Neuron (in vitro differentiated cells): ENCODE data around the gene SUGCT.

Source experiments
- H2AFZ ChIP-seq: one replicate; pipeline ENCODE4 v1.6.1; 2013; ENCODE audit warnings: low read depth, mild to moderate bottlenecking, inconsistent platforms, low read length, moderate library complexity
- H3K27me3 ChIP-seq: one replicate; pipeline ENCODE4 v1.6.1; 2013; ENCODE audit warnings: low read length; ENCODE audit not compliant: insufficient read depth
- H3K36me3 ChIP-seq: one replicate; pipeline ENCODE4 v1.6.1; 2013; ENCODE audit warnings: low read length; ENCODE audit not compliant: insufficient read depth
- H3K4me1 ChIP-seq: one replicate; pipeline ENCODE4 v1.6.1; 2013; ENCODE audit warnings: low read length; ENCODE audit not compliant: insufficient read depth
- H3K4me3 ChIP-seq: 2 replicates; pipeline ENCODE4 v1.5.1; 2013; ENCODE audit warnings: mild to moderate bottlenecking, low read length, moderate library complexity
- H3K9me3 ChIP-seq: one replicate; pipeline ENCODE4 v1.6.1; 2013; ENCODE audit warnings: low read length

The SUGCT gene

GRCh38 chr7:40566879-40567278 is 432.1 kb downstream of the SUGCT start:
- Histone ChIP-seq H3K36me3 (no peaks in the 10 kb centered on the region), H3K4me1 (peaks cover 8% of the 10 kb centered on the region), H3K4me3 (no peak overlapping the region), H3K27me3 (no peaks in the 10 kb centered on the region), H3K9me3 (no peaks in the 10 kb centered on the region), H2AFZ (no peak overlapping the region)

GRCh38 chr7:40569326-40569725 is 434.5 kb downstream of the SUGCT start:
- Histone ChIP-seq H2AFZ (no peak overlapping the region), H3K36me3 (no peaks in the 10 kb centered on the region), H3K9me3 (no peaks in the 10 kb centered on the region), H3K4me3 (no peak overlapping the region), H3K4me1 (peaks cover 8% of the 10 kb centered on the region), H3K27me3 (no peaks in the 10 kb centered on the region)

GRCh38 chr7:40570223-40570622 is 435.4 kb downstream of the SUGCT start:
- peaks cover 8% of the 10 kb centered on the region for H3K4me1 ChIP-seq
- H3K9me3 ChIP-seq = no peaks in the 10 kb centered on the region
- no peaks in the 10 kb centered on the region for H3K36me3 ChIP-seq
- no peak overlapping the region for H3K4me3 ChIP-seq
- H3K27me3 ChIP-seq = no peaks in the 10 kb centered on the region
- no peak overlapping the region for H2AFZ ChIP-seq

GRCh38 chr7:40571796-40572195 is 437.0 kb downstream of the SUGCT start:
- Histone ChIP-seq H3K4me1 (peaks cover 8% of the 10 kb centered on the region), H3K9me3 (no peaks in the 10 kb centered on the region), H3K36me3 (no peaks in the 10 kb centered on the region), H3K4me3 (no peak overlapping the region), H2AFZ (no peak overlapping the region), H3K27me3 (no peaks in the 10 kb centered on the region)

- Histone ChIP-seq H3K27me3 (no peaks in the 10 kb centered on the region), H3K4me3 (no peak overlapping the region), H3K9me3 (no peaks in the 10 kb centered on the region), H3K36me3 (no peaks in the 10 kb centered on the region), H2AFZ (no peak overlapping the region), H3K4me1 (peaks cover 8% of the 10 kb centered on the region)
Measured at GRCh38 chr7:40572810-40573465, 438.1 kb downstream of the SUGCT start.

GRCh38 chr7:40579401-40579800 is 444.6 kb downstream of the SUGCT start:
- Histone ChIP-seq H3K27me3 (no peaks in the 10 kb centered on the region), H3K36me3 (no peaks in the 10 kb centered on the region), H3K9me3 (no peaks in the 10 kb centered on the region), H2AFZ (no peak overlapping the region), H3K4me1 (peaks cover 2% of the 10 kb centered on the region), H3K4me3 (no peak overlapping the region)

- Histone ChIP-seq H3K4me1 (peaks cover 2% of the 10 kb centered on the region), H3K36me3 (no peaks in the 10 kb centered on the region), H3K27me3 (no peaks in the 10 kb centered on the region), H3K4me3 (no peak overlapping the region), H2AFZ (no peak overlapping the region), H3K9me3 (no peaks in the 10 kb centered on the region)
Measured at GRCh38 chr7:40580776-40581175, 446.0 kb downstream of the SUGCT start.

GRCh38 chr7:40582539-40582938 is 447.7 kb downstream of the SUGCT start:
- no peak overlapping the region for H2AFZ ChIP-seq
- peaks cover 2% of the 10 kb centered on the region for H3K4me1 ChIP-seq
- H3K9me3 ChIP-seq = no peaks in the 10 kb centered on the region
- no peaks in the 10 kb centered on the region for H3K27me3 ChIP-seq
- H3K36me3 ChIP-seq = no peaks in the 10 kb centered on the region
- H3K4me3 ChIP-seq = no peak overlapping the region

- Histone ChIP-seq H3K4me3 (no peak overlapping the region), H2AFZ (no peak overlapping the region), H3K36me3 (no peaks in the 10 kb centered on the region), H3K4me1 (peaks cover 2% of the 10 kb centered on the region), H3K27me3 (no peaks in the 10 kb centered on the region), H3K9me3 (no peaks in the 10 kb centered on the region)
Measured at GRCh38 chr7:40583667-40584444, 449.1 kb downstream of the SUGCT start.

GRCh38 chr7:40584667-40585433 is 450.0 kb downstream of the SUGCT start:
- H3K4me1 ChIP-seq = no peaks in the 10 kb centered on the region
- no peak overlapping the region for H3K4me3 ChIP-seq
- H3K27me3 ChIP-seq = no peaks in the 10 kb centered on the region
- H2AFZ ChIP-seq = no peak overlapping the region
- peaks cover 1% of the 10 kb centered on the region for H3K9me3 ChIP-seq
- no peaks in the 10 kb centered on the region for H3K36me3 ChIP-seq

- Histone ChIP-seq H3K9me3 (peaks cover 4% of the 10 kb centered on the region), H3K4me1 (no peaks in the 10 kb centered on the region), H3K36me3 (no peaks in the 10 kb centered on the region), H3K4me3 (no peak overlapping the region), H3K27me3 (no peaks in the 10 kb centered on the region), H2AFZ (no peak overlapping the region)
Measured at GRCh38 chr7:40586197-40586596, 451.4 kb downstream of the SUGCT start.

GRCh38 chr7:40587419-40587818 is 452.6 kb downstream of the SUGCT start:
- H3K4me3 ChIP-seq = no peak overlapping the region
- H2AFZ ChIP-seq = no peak overlapping the region
- no peaks in the 10 kb centered on the region for H3K36me3 ChIP-seq
- no peaks in the 10 kb centered on the region for H3K27me3 ChIP-seq
- H3K9me3 ChIP-seq = peaks cover 4% of the 10 kb centered on the region
- no peaks in the 10 kb centered on the region for H3K4me1 ChIP-seq

GRCh38 chr7:40595129-40595528 is 460.3 kb downstream of the SUGCT start:
- H3K27me3 ChIP-seq = no peaks in the 10 kb centered on the region
- H3K4me3 ChIP-seq = no peak overlapping the region
- peaks cover 6% of the 10 kb centered on the region for H3K4me1 ChIP-seq
- H3K9me3 ChIP-seq = peaks cover 2% of the 10 kb centered on the region
- H2AFZ ChIP-seq = no peak overlapping the region
- no peaks in the 10 kb centered on the region for H3K36me3 ChIP-seq
